Measurements from ENCODE around the gene MPP2. TPM values are rescaled to one million over a fixed set of nuclear protein-coding genes. Genes with fewer than 3 reads are reported as not detected.

MPP2 gene
- total RNA-seq, 1 donor from 2014 or later: 7.0 TPM

GRCh38 chr17:43839670-43840108, 67.6 kb downstream of the MPP2 start:
- DNase-seq (ENCODE audit: low spot score): no peak
- Mint-ChIP-seq H3K4me3 (ENCODE audit: unreplicated experiment) (no peak overlapping the region), H3K36me3 (ENCODE audit: low read depth) (no peaks in the 10 kb centered on the region), H3K4me1 (ENCODE audit: low read depth) (peaks cover 37% of the 10 kb centered on the region), H3K27ac (ENCODE audit: unreplicated experiment) (peak overlapping the region; percentile 43), H3K27me3 (ENCODE audit: low read depth) (no peaks in the 10 kb centered on the region), H3K9me3 (ENCODE audit: low read depth) (no peaks in the 10 kb centered on the region)
- TF ChIP-seq CTCF (IDR thresholded peaks at IDR 0.05): no peak

- peak overlapping the region; percentile 23 for H3K27ac Mint-ChIP-seq (ENCODE audit: unreplicated experiment)
- no peak for TF ChIP-seq CTCF (IDR thresholded peaks at IDR 0.05)
- no peak overlapping the region for H3K4me3 Mint-ChIP-seq (ENCODE audit: unreplicated experiment)
- H3K36me3 Mint-ChIP-seq (ENCODE audit: low read depth): peaks cover 8% of the 10 kb centered on the region
- DNase-seq (ENCODE audit: low spot score): no peak
- H3K4me1 Mint-ChIP-seq (ENCODE audit: low read depth): peaks cover 27% of the 10 kb centered on the region
- peaks cover 4% of the 10 kb centered on the region for H3K9me3 Mint-ChIP-seq (ENCODE audit: low read depth)
- no peaks in the 10 kb centered on the region for H3K27me3 Mint-ChIP-seq (ENCODE audit: low read depth)
These were observed 73.2 kb downstream of the MPP2 start for GRCh38 chr17:43834106-43834505.

GRCh38 chr17:43832976-43833829, 74.1 kb downstream of the MPP2 start, which contains the start of gene MPP3:
Gene MPP3, minus strand, starts transcription at chr17:43833146. Its CDS starts 1,240 bp downstream, at chr17:43831906.
- TF ChIP-seq CTCF (IDR thresholded peaks at IDR 0.05): no peak
- Mint-ChIP-seq H3K4me3 (ENCODE audit: unreplicated experiment) (peak within 1 kb of the TSS; percentile 76), H3K27me3 (ENCODE audit: low read depth) (no peaks in the 10 kb centered on the region), H3K36me3 (ENCODE audit: low read depth) (peaks cover 10% of the 10 kb centered on the region), H3K27ac (ENCODE audit: unreplicated experiment) (peak within 1 kb of the TSS; percentile 64), H3K4me1 (ENCODE audit: low read depth) (peaks cover 27% of the 10 kb centered on the region), H3K9me3 (ENCODE audit: low read depth) (peaks cover 4% of the 10 kb centered on the region)
- DNase-seq (ENCODE audit: low spot score): no peak

- H3K9me3 Mint-ChIP-seq (ENCODE audit: low read depth): peaks cover 4% of the 10 kb centered on the region
- peak overlapping the region; percentile 22 for H3K27ac Mint-ChIP-seq (ENCODE audit: unreplicated experiment)
- H3K27me3 Mint-ChIP-seq (ENCODE audit: low read depth): no peaks in the 10 kb centered on the region
- peak; percentile 19 for TF ChIP-seq CTCF (IDR thresholded peaks at IDR 0.05)
- peaks cover 27% of the 10 kb centered on the region for H3K4me1 Mint-ChIP-seq (ENCODE audit: low read depth)
- DNase-seq (ENCODE audit: low spot score): no peak
- H3K36me3 Mint-ChIP-seq (ENCODE audit: low read depth): peaks cover 16% of the 10 kb centered on the region
- H3K4me3 Mint-ChIP-seq (ENCODE audit: unreplicated experiment): peak overlapping the region; percentile 76
These were observed 75.0 kb downstream of the MPP2 start for GRCh38 chr17:43832168-43832975.

GRCh38 chr17:43831633-43832032, 75.7 kb downstream of the MPP2 start:
- Mint-ChIP-seq H3K27ac (ENCODE audit: unreplicated experiment) (no peak overlapping the region), H3K9me3 (ENCODE audit: low read depth) (peaks cover 4% of the 10 kb centered on the region), H3K36me3 (ENCODE audit: low read depth) (peaks cover 16% of the 10 kb centered on the region), H3K4me3 (ENCODE audit: unreplicated experiment) (peak overlapping the region; percentile 76), H3K27me3 (ENCODE audit: low read depth) (no peaks in the 10 kb centered on the region), H3K4me1 (ENCODE audit: low read depth) (peaks cover 27% of the 10 kb centered on the region)
- DNase-seq (ENCODE audit: low spot score): no peak
- no peak for TF ChIP-seq CTCF (IDR thresholded peaks at IDR 0.05)

Data from chondrocyte (in vitro differentiated cells).